ENCODE results near the gene GAN. TPM values are rescaled to one million over a fixed set of nuclear protein-coding genes. Genes with fewer than 3 reads are reported as not detected.
A peak's percentile ranks its signal among the peaks of the same experiment; 100 is the strongest.

The GAN gene
- total RNA-seq, 1 experiment from 2014 or later, result 25.4 TPM

DNA sequence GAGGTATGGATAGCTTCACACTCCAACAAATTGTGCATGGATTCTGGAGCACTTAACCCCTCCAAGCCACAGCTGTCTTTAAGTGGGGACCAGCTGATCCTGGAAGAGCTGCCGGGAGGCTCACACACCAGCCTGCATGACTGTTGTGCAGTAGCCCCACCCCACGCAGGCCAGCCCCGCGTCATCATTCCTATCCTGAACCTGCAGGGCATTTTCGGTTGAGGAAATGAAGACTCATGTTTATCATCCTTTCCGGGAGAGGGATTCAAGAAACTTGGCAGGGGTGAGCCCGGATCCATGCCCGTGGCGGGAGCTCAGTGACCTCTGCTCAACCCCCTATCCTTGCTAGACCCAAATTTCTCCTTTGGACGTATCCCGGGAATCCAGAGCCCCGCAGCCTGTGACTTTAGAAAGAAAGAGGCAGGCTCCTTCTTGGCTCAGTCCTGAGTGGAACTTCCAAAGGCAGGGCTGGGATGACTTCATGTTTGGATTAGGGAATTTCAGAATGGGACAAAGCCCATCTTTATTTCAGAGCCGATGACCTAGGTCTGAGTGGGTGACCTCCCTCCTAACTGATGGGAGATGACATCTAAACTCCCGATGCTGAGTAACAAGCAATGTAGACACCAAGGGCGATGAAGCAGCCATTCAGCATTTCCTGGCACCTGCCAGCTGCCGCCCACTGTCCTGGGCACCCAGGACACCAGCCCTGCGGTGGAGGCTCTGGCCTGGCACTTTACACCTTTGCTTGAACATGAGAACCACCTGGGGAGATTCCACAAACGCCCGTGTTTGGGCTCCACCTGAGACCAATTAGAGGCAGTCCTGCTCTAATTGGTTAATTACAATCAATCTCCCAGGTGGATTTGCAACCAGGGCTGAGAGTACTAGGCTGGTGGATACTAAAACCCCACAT lies 86.5 kb downstream of the GAN start:
- DNase-seq (ENCODE audit: low spot score) (no peak), ATAC-seq (no peak)
- Mint-ChIP-seq H3K4me3 (no peak overlapping the region), H3K36me3 (0 out of 2 replicates have a peak, but pooled peaks cover 4% of the 10 kb centered on the region), H3K27ac (no peak overlapping the region), H3K4me1 (no peaks in the 10 kb centered on the region), H3K27me3 (ENCODE audit: low read depth) (peaks cover 6% of the 10 kb centered on the region), H3K9me3 (peaks cover 16% of the 10 kb centered on the region)
- TF ChIP-seq NR1H2 (CRISPR knock-in tag; IDR thresholded peaks at IDR 0.05) (no peak), SMAD3 (CRISPR knock-in tag; IDR thresholded peaks at IDR 0.05; ENCODE audit: borderline replicate concordance) (no peak), ZNF423 (CRISPR knock-in tag; IDR thresholded peaks at IDR 0.05) (no peak), PRRX2 (CRISPR knock-in tag; IDR thresholded peaks at IDR 0.05) (no peak)
- TF ChIP-seq, protein P1, sequence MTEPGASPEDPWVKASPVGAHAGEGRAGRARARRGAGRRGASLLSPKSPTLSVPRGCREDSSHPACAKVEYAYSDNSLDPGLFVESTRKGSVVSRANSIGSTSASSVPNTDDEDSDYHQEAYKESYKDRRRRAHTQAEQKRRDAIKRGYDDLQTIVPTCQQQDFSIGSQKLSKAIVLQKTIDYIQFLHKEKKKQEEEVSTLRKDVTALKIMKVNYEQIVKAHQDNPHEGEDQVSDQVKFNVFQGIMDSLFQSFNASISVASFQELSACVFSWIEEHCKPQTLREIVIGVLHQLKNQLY (CRISPR knock-in tag; IDR thresholded peaks at IDR 0.05), result no peak
- TF ChIP-seq, protein P2, sequence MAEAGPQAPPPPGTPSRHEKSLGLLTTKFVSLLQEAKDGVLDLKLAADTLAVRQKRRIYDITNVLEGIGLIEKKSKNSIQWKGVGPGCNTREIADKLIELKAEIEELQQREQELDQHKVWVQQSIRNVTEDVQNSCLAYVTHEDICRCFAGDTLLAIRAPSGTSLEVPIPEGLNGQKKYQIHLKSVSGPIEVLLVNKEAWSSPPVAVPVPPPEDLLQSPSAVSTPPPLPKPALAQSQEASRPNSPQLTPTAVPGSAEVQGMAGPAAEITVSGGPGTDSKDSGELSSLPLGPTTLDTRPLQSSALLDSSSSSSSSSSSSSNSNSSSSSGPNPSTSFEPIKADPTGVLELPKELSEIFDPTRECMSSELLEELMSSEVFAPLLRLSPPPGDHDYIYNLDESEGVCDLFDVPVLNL (CRISPR knock-in tag; IDR thresholded peaks at IDR 0.05; ENCODE audit: borderline replicate concordance, low read depth), result no peak
- POLR2A ChIA-PET, result interaction anchor here (0.9 to 1.0 kb wide), 2 partner anchors 185 to 316 kb away, joined by 3 to 5 read pairs; no protein-coding TSS in a partner anchor
- CTCF ChIA-PET, result interaction anchor here (0.6 to 1.1 kb wide), 3 partner anchors 125 to 329 kb away, joined by 3 to 4 read pairs (median 3); no protein-coding TSS in a partner anchor

DNA sequence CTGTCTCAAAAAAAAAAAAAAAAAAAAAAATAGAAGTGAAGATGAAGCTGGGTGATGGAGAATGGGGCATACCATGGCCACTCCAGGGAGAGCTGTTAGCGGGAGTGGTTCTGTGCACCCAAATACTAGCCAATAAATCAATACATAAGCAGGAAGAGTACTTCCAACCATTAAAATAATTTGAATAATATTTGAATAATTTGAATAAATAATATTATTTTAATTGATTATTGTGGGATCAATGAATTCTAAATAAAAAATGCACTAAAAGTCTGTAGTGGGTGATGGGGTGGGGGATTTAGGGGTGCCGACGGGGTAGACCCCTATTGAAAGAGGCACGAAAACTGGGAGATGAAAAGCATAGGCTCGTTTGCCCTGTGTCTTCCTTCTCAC lies 88.4 kb downstream of the GAN start:
- ChIA-PET POLR2A (no interaction called here), CTCF (interaction anchor here (1.3 to 2.6 kb wide), 7 partner anchors 29 to 327 kb away, joined by 3 to 19 read pairs (median 9); no protein-coding TSS in a partner anchor)
- Mint-ChIP-seq H3K36me3 (0 out of 2 replicates have a peak, but pooled peaks cover 4% of the 10 kb centered on the region), H3K4me3 (no peak overlapping the region; the same call in 1 of the 2 replicates), H3K27ac (no peak overlapping the region), H3K27me3 (ENCODE audit: low read depth) (peaks cover 6% of the 10 kb centered on the region), H3K4me1 (no peaks in the 10 kb centered on the region), H3K9me3 (peaks cover 16% of the 10 kb centered on the region)
- TF ChIP-seq, protein P3, sequence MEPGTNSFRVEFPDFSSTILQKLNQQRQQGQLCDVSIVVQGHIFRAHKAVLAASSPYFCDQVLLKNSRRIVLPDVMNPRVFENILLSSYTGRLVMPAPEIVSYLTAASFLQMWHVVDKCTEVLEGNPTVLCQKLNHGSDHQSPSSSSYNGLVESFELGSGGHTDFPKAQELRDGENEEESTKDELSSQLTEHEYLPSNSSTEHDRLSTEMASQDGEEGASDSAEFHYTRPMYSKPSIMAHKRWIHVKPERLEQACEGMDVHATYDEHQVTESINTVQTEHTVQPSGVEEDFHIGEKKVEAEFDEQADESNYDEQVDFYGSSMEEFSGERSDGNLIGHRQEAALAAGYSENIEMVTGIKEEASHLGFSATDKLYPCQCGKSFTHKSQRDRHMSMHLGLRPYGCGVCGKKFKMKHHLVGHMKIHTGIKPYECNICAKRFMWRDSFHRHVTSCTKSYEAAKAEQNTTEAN (CRISPR knock-in tag; IDR thresholded peaks at IDR 0.05), result no peak
- peak; percentile 96 for TF ChIP-seq HMGA2 (CRISPR knock-in tag; IDR thresholded peaks at IDR 0.05)
- TF ChIP-seq, protein P4, sequence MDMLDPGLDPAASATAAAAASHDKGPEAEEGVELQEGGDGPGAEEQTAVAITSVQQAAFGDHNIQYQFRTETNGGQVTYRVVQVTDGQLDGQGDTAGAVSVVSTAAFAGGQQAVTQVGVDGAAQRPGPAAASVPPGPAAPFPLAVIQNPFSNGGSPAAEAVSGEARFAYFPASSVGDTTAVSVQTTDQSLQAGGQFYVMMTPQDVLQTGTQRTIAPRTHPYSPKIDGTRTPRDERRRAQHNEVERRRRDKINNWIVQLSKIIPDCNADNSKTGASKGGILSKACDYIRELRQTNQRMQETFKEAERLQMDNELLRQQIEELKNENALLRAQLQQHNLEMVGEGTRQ (CRISPR knock-in tag; IDR thresholded peaks at IDR 0.05), result no peak
- TF ChIP-seq, protein P5, sequence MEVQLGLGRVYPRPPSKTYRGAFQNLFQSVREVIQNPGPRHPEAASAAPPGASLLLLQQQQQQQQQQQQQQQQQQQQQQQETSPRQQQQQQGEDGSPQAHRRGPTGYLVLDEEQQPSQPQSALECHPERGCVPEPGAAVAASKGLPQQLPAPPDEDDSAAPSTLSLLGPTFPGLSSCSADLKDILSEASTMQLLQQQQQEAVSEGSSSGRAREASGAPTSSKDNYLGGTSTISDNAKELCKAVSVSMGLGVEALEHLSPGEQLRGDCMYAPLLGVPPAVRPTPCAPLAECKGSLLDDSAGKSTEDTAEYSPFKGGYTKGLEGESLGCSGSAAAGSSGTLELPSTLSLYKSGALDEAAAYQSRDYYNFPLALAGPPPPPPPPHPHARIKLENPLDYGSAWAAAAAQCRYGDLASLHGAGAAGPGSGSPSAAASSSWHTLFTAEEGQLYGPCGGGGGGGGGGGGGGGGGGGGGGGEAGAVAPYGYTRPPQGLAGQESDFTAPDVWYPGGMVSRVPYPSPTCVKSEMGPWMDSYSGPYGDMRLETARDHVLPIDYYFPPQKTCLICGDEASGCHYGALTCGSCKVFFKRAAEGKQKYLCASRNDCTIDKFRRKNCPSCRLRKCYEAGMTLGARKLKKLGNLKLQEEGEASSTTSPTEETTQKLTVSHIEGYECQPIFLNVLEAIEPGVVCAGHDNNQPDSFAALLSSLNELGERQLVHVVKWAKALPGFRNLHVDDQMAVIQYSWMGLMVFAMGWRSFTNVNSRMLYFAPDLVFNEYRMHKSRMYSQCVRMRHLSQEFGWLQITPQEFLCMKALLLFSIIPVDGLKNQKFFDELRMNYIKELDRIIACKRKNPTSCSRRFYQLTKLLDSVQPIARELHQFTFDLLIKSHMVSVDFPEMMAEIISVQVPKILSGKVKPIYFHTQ (CRISPR knock-in tag; IDR thresholded peaks at IDR 0.05), result no peak
- TF ChIP-seq ATF1 (CRISPR knock-in tag; IDR thresholded peaks at IDR 0.05), result no peak
- TF ChIP-seq ZNF219 (CRISPR knock-in tag; IDR thresholded peaks at IDR 0.05; ENCODE audit: borderline replicate concordance), result no peak
- ATAC-seq (no peak), DNase-seq (ENCODE audit: low spot score) (no peak)
